ENCODE results near the gene CNTROB.

Gene CNTROB, protein sequence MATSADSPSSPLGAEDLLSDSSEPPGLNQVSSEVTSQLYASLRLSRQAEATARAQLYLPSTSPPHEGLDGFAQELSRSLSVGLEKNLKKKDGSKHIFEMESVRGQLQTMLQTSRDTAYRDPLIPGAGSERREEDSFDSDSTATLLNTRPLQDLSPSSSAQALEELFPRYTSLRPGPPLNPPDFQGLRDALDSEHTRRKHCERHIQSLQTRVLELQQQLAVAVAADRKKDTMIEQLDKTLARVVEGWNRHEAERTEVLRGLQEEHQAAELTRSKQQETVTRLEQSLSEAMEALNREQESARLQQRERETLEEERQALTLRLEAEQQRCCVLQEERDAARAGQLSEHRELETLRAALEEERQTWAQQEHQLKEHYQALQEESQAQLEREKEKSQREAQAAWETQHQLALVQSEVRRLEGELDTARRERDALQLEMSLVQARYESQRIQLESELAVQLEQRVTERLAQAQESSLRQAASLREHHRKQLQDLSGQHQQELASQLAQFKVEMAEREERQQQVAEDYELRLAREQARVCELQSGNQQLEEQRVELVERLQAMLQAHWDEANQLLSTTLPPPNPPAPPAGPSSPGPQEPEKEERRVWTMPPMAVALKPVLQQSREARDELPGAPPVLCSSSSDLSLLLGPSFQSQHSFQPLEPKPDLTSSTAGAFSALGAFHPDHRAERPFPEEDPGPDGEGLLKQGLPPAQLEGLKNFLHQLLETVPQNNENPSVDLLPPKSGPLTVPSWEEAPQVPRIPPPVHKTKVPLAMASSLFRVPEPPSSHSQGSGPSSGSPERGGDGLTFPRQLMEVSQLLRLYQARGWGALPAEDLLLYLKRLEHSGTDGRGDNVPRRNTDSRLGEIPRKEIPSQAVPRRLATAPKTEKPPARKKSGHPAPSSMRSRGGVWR

DNA sequence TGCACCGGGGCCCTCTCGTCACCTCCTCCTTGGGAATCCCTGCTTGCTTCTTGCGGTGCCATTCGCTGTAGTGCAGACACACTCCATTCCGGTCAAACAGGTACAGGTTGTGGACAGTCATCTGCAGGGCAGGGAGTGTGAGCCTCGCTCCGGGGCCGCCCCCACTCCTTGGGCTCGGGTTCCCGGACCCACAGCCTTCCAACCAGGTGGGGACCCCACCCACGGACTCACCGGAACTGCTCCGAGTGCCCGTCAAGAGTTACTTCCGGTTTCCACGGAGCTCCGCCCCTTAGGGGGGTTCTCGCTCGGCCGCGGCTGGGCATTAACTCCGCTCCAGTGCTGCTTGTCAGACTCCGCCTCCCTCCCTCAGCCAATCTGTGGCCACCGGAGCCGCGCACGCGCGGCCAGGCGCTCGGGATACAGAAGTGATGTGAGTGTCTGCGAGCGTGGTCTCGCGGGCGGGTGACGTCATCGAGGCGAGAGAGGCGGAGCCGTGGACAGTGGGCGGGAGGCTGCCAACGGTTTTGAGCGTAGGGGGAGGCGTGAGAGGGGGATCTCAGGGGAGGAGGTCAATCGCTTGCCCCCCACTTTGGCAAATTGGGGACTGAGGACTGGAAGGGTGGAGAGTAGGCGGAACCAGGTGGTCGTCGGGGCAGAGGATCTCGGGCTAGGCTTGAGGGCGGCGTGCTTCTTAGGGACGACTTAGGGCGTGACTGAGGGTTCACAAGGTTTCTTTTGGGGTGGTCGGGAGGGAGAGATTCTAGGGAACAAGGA, at the start of gene CNTROB, which contains the start of gene TRAPPC1:
Gene CNTROB (plus strand): TSS at position 498 of the 774 bp plus-strand sequence. CDS start 874 bp downstream, outside the sequence.
Gene TRAPPC1 (minus strand): TSS at position 238 of the 774 bp plus-strand sequence. CDS start 117 bp downstream, at position 121.
- FAIRE-seq = peak; percentile 98

DNA sequence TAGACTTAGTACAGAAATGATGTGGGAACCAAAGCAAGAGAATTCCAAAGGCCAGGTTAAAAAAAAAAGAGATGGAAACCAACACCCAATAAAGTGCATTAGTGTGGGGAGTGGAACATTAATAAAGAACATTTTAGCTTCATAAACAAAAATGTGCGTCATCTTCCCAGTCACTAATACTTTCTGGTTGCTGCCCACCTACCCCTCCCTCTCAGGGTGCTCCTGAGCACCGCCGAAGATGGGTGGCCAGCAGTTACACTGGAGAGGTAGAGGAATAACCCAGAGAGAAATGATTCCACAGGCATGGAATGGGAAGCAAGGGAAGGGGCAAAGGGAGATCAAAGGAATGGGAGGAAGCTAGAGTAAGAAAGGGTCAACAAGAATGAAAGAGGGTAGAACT, 49.4 kb upstream of the CNTROB start:
- FAIRE-seq = no peak

DNA sequence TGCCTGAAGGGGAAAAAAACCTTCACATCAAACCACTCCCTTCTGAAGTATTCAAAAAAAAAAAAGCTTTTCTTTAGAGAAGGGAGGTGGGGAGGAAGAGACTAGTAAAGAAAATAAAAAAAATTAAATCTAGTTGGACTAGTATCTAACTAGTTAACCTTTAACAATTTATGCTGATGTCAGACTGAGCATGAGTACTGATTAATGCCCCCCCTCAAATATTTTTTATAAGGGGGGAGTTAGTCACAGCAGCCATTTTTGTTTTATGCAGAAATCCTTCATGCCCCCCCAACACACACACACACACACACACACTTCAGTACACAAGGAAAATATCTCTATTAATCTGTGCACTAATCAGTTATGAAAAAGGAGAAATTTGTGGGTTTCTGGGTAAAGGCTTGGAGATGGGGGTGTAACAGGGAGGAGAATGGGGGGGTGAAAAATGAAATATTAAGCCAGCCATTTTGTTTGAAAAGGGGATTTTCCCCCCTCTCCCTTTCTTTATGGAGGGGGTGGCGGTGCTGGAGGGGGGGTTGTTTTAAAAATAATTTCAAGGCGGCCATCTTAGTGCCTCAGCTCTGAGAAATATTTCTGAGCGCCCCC, 48.1 kb upstream of the CNTROB start:
- FAIRE-seq = no peak

DNA sequence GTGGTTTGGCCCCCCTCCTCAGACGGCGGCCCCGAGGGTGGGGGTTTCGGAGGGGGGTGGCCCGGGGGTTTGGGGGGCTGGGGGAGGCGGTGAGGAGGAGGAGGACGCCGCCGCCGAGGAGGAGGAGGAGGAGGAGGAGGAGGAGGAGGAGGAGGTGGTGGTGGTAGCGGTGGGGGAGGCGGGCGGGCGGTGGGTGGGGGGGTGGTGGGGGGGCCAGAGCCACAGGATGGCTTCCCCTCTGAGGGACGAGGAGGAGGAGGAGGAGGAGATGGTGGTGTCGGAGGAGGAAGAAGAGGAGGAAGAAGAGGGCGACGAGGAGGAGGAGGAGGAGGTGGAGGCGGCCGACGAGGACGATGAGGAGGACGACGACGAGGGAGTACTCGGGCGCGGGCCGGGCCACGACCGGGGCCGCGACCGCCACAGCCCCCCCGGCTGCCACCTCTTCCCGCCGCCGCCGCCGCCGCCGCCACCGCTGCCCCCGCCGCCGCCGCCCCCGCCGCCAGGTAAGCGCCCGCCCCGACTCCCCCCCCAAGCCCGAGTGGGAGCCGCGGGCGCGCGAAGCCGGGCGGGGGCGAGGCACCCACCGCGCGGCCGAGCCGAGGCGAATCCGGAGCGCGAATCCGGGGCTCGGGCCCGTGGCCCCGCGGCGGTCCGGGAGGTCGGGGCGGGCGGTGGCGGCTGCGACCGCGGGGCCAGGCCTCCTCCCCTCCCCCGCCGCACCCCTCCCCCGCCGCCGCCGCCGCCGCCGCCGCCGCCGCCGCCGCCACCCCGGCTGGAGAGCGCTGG, 47.2 kb upstream of the CNTROB start:
- FAIRE-seq = no peak

DNA sequence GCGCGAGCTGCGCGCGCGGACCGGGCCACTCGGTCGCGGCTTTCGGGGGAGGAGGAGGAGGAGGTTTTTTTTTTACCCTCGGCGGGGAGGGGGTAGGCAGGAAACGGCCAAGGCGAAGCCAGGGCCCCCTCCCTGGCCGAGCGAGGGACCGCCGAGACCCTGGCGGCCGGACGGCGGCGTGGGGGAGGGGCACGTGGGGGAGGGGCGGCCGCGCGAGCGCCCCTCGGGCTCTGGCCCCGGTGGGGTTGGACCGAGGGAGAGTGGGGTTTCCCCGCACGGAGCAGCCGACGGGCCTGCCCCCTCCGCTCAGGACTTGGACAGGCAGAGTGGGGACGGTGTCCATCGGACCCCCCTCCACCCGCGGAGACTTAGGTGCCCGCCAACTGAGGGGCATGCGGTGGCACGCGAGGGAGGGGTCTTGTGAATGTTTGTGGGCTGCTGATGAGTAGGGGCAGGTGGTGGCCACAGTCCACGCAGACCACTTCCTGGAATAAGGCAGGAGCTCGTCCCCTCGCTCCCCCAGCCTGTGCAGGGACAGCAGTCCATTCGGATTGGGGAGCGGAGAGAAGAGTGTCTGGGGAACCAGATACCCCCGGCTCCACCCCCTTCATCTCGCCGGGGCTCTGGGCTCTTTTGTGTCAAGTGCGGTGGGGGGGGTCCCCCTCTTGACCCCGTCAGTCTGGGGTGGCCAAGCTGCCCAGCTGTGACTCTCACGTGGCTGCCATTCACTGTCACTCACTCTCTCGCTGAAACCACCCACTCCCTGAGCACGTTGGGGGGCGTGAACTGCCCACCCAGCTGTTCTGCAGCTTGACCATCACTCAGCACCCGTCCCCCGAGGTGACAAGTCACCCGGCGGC, 46.4 kb upstream of the CNTROB start:
- FAIRE-seq = no peak

GRCh38 chr17:7886227-7887037, 45.6 kb upstream of the CNTROB start:
- no peak for FAIRE-seq

- FAIRE-seq = no peak
These were observed 44.9 kb upstream of the CNTROB start for GRCh38 chr17:7887038-7887481.

DNA sequence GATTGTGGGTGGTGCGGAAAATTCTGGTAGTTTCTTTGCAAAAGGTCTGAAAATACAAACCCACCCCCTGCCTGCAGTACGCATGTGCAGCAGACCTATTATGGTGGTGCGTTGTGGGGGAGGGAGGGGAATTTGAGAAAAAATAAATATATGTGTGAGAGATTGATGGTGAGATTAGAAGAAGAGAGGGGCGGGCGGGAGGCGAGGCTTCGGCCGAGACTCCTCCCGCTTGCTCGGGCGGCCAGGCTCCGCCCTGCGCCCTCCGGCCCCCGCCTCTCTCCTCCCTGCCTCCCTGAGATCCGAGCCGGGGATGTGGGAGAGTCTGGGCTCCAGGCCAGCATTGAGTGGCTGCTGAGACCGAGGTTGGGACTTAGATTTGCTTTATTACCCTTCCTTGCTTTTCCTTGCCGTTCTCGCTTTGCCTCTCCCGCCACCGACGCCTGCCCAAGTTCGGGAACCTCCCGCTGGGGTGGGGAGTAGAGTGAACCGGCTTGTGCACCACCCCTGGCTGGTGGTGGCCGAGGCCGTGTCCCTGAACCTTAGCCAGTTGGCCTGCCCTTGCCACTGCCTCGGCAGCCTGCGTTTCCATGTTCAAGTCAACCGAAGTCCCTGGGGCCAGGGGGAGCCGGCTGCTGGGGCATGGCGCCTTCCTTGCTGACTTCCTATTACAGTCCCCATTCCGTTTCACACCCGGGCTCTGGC, 44.4 kb upstream of the CNTROB start:
- FAIRE-seq = peak; percentile 99

DNA sequence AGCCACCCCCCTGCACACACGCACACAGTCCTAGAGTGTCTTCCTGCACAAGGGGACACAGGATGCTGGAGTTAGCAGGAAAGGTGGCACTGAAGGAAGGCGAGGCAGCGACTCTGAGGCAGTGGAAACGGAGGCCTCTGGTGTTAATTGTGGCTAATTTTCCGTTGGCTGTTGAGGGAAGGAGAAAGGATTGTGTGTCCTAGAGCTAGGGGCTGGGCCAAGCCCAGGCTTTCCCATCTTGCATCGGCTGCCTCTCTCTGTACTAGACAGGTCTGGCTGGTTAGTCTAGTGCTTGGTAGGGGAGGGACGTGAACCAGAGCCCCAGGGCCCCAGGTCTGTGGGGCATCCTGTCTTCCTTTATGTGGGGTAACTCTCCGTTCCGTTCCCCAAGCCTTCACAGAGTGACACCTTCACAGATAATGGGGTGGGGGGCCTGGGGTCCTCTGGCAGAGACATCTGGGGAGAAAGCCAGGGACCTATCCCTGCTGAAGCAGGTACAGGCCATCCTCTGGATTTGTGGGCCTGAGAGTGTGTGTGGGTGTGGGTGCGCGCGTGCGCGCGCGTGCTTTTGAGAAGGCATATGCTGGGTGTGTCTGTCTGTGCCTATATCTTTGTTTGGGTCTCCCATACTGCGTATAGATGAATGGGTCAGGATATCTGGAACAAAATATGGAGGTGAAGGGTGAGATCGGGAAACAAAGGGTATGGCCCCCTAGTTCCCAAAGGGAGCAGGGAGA, 43.7 kb upstream of the CNTROB start, which contains the start of gene CHD3:
Gene CHD3 (plus strand): TSS at position 606 of the 737 bp plus-strand sequence. CDS start 212 bp downstream, outside the sequence.
- FAIRE-seq = no peak

GRCh38 chr17:7889166-7889955, 42.6 kb upstream of the CNTROB start:
- FAIRE-seq = no peak

DNA sequence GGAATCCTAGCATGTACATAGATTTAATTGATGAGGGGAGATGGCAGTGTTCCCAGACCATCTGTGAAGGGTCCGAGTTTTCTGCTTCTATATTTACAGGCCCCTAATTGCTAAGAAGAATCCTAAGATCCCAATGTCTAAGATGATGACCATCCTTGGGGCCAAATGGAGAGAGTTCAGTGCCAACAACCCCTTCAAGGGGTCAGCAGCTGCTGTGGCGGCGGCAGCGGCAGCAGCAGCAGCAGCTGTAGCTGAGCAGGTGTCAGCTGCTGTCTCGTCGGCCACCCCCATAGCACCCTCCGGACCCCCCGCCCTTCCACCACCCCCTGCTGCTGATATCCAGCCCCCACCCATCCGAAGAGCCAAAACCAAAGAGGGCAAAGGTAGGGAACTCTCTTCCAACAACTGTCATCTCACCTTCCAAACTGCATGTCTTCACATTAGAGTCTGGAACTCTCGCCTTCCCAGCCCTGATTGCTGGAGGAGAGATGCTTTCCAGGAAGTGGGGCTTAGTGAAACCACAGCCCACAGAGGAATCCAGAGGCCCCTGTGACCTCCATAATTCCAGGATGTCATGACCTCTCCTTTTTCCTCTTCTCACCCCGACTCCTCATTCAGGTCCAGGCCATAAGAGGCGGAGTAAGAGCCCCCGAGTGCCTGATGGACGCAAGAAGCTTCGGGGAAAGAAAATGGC, 38.7 kb upstream of the CNTROB start:
- FAIRE-seq = no peak

GRCh38 chr17:7894226-7894625, 37.8 kb upstream of the CNTROB start:
- no peak for FAIRE-seq

- no peak for FAIRE-seq
These were observed 37.1 kb upstream of the CNTROB start for GRCh38 chr17:7894866-7895265.

DNA sequence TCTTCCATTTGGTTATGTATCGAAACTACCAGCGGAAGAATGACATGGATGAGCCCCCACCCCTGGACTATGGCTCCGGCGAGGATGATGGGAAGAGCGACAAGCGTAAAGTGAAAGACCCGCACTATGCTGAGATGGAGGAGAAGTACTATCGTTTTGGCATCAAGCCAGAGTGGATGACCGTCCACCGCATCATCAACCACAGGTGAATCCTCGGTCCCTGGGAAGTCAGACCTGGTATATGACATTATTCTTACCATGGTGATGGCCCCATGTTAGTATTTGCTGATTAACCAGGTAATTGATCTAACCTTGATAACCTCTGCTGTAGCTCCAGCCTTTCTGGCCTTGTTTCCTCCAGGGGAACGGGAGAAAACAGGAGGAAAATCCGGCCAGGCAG, 34.9 kb upstream of the CNTROB start:
- no peak for FAIRE-seq

DNA sequence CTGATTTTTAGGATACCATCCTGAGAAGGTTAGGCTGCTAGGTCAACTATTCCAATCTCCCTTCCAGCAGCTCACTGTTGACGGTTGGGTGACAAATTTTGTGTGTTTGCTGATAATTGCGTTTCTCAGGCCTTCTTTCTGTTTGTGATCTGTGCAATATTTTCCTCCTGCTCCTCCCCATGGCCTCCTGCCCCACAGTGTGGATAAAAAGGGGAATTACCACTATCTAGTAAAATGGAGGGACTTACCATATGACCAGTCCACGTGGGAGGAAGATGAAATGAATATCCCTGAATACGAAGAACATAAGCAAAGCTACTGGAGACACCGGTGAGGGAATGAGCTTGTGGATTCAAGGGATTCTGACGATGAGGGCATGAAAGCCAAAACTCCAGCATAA, 34.2 kb upstream of the CNTROB start:
- FAIRE-seq = peak; percentile 3

All from A204.1 (cell line).